Liver (tissue), 9 donors: ENCODE results near the gene ANKMY1. TPM values are rescaled to one million over a fixed set of nuclear protein-coding genes. Genes with fewer than 3 reads are reported as not detected.

Experiments used
- DNase-seq: peaks from one replicate; pipeline ENCODE4 v3.0.0-alpha.2; 2017; ENCODE audit warnings: low spot score
- H3K27ac ChIP-seq, 2 donors: one replicate each; pipeline ENCODE4 v1.7.0; 2013; ENCODE audit warnings: inconsistent platforms in 2 of 2, low read length in 2 of 2, control low read depth in 1 of 2, low read depth in 1 of 2, mild to moderate bottlenecking in 1 of 2
- H3K27me3 ChIP-seq, 4 donors: one replicate each; pipeline versions ENCODE4 v1.6.1 to v1.7.0; 2013; ENCODE audit warnings: low read length in 3 of 4, inconsistent platforms in 1 of 4, mild to moderate bottlenecking in 1 of 4, moderate library complexity in 1 of 4; ENCODE audit not compliant: control insufficient read depth in 4 of 4, insufficient read depth in 4 of 4
- H3K36me3 ChIP-seq, 4 donors: one replicate each; pipeline versions ENCODE4 v1.6.1 to v1.7.0; 2013; ENCODE audit warnings: low read length in 3 of 4, mild to moderate bottlenecking in 3 of 4, low read depth in 1 of 4, moderate library complexity in 1 of 4; ENCODE audit not compliant: control insufficient read depth in 4 of 4, insufficient read depth in 3 of 4
- H3K4me1 ChIP-seq, 4 donors: one replicate each; pipeline versions ENCODE4 v1.6.1 to v1.7.0; 2013; ENCODE audit warnings: low read length in 3 of 4, mild to moderate bottlenecking in 3 of 4, moderate library complexity in 1 of 4; ENCODE audit not compliant: control insufficient read depth in 4 of 4, insufficient read depth in 4 of 4
- H3K4me3 ChIP-seq, 3 donors: one replicate each; pipeline versions ENCODE4 v1.6.1 to v1.7.0; 2013; ENCODE audit warnings: low read length in 3 of 3, control low read depth in 1 of 3, low read depth in 1 of 3, mild to moderate bottlenecking in 1 of 3
- H3K9ac ChIP-seq, 2 donors: one replicate each; pipeline ENCODE4 v1.7.0; 2013; ENCODE audit warnings: low read length in 2 of 2, mild to moderate bottlenecking in 2 of 2, moderate library complexity in 2 of 2, control low read depth in 1 of 2, low read depth in 1 of 2
- H3K9me3 ChIP-seq, 4 donors: one replicate each; pipeline versions ENCODE4 v1.6.1 to v1.7.0; 2013; ENCODE audit warnings: low read length in 3 of 4; ENCODE audit not compliant: control insufficient read depth in 4 of 4
- ATF3 ChIP-seq: IDR thresholded peaks from 2 replicates; pipeline ENCODE4 v1.6.1; 2016; ENCODE audit warnings: antibody characterized with exemption
- CTCF ChIP-seq: fragments of 150-350 bp; IDR thresholded peaks from 2 replicates; pipeline ENCODE4 v1.5.1; 2017; ENCODE audit warnings: improper control_type of control experiment, low read depth, low read length; ENCODE audit not compliant: missing input control
- EGR1 ChIP-seq, 2 donors: IDR thresholded peaks; 2 replicates each; pipeline ENCODE4 v1.6.1; 2016 to 2018; ENCODE audit warnings: antibody characterized with exemption in 2 of 2, low read depth in 2 of 2
- FOXA1 ChIP-seq: IDR thresholded peaks from 2 replicates; pipeline ENCODE4 v1.6.1; 2016; ENCODE audit warnings: antibody characterized with exemption
- FOXA2 ChIP-seq: IDR thresholded peaks from 2 replicates; pipeline ENCODE4 v1.6.1; 2016; ENCODE audit warnings: antibody characterized with exemption
- GABPA ChIP-seq, 2 donors: IDR thresholded peaks in 1 of 2; conservative IDR thresholded peaks in 1 of 2; 2 replicates each; pipeline ENCODE4 v1.6.1; 2016; ENCODE audit warnings: antibody characterized with exemption in 2 of 2, mild to moderate bottlenecking in 1 of 2, moderate library complexity in 1 of 2
- HNF4A ChIP-seq, 2 donors: conservative IDR thresholded peaks; 2 replicates each; pipeline ENCODE4 v1.6.1; 2016; ENCODE audit warnings: antibody characterized with exemption in 2 of 2, mild to moderate bottlenecking in 2 of 2
- HNF4G ChIP-seq: IDR thresholded peaks from 2 replicates; pipeline ENCODE4 v1.6.1; 2016; ENCODE audit warnings: antibody characterized with exemption
- MAX ChIP-seq: IDR thresholded peaks from 2 replicates; pipeline ENCODE4 v1.6.1; 2016; ENCODE audit warnings: antibody characterized with exemption
- NR2F2 ChIP-seq: IDR thresholded peaks from 2 replicates; pipeline ENCODE4 v1.6.1; 2016; ENCODE audit warnings: antibody characterized with exemption
- REST ChIP-seq: IDR thresholded peaks from 2 replicates; pipeline ENCODE4 v1.6.1; 2016; ENCODE audit warnings: antibody characterized with exemption, mild to moderate bottlenecking
- RXRA ChIP-seq, 2 donors: IDR thresholded peaks; 2 replicates each; pipeline ENCODE4 v1.6.1; 2017 to 2018; ENCODE audit warnings: antibody characterized with exemption in 2 of 2, mild to moderate bottlenecking in 1 of 2
- SP1 ChIP-seq: IDR thresholded peaks from 2 replicates; pipeline ENCODE4 v1.6.1; 2018; ENCODE audit warnings: antibody characterized with exemption, mild to moderate bottlenecking
- TAF1 ChIP-seq: conservative IDR thresholded peaks from 2 replicates; pipeline ENCODE4 v1.6.1; 2016; ENCODE audit warnings: antibody characterized with exemption, mild to moderate bottlenecking
- YY1 ChIP-seq: IDR thresholded peaks from 2 replicates; pipeline ENCODE4 v1.6.1; 2016; ENCODE audit warnings: antibody characterized with exemption, mild to moderate bottlenecking
- WGBS: extraction: QIAGEN DNeasy Blood & Tissue Kit; methylation state at CpG from one replicate; pipeline ENCODE4 v1.1.7; 2013; 5-methylcytosine and 5-hydroxymethylcytosine counted together
- polyA plus RNA-seq, 2 donors: library from polyadenylated mRNA; stranded (reverse) in 1 of 2; unstranded in 1 of 2; fragments of 200-250 nt in 1 of 2; fragments of >200 nt in 1 of 2; fragmentation: Nextera tagmentation in 1 of 2; extraction: Ambion mirVana in 1 of 2; gene quantifications; one replicate each; pipeline versions ENCODE4 v1.2.1 to v1.2.3, GENCODE V29; 2013 to 2015
- total RNA-seq, 2 donors: library from RNA; depleted of rRNA; stranded (reverse); fragments of >200 nt; gene quantifications; one replicate each; pipeline ENCODE4 v1.2.3, GENCODE V29; 2014
- donor health status: healthy.
- donor health status: healthy.
- donor health status: healthy.
- donor health status: healthy.
- donor health status: healthy.

The ANKMY1 gene
- total and polyA plus RNA-seq, 4 donors = 2.5 to 12.8 (median 4.2) TPM

GRCh38 chr2:240463274-240463865 is 94.4 kb downstream of the ANKMY1 start:
- Histone ChIP-seq H3K9me3 (no peaks in the 10 kb centered on the region), H3K36me3 (peaks cover 0 to 8% (median 4%) of the 10 kb centered on the region in 4 donors), H3K27ac (no peak overlapping the region), H3K9ac (no peak overlapping the region), H3K4me3 (no peak overlapping the region), H3K4me1 (peaks cover 0 to 10% (median 3%) of the 10 kb centered on the region in 4 donors), H3K27me3 (no peaks in the 10 kb centered on the region)
- WGBS = 91% methylated on average over 22 of the region's 22 CpGs
- no peak for DNase-seq
- TF ChIP-seq FOXA2 (no peak), SP1 (no peak), HNF4A (conservative IDR thresholded peaks at IDR 0.05) (no peak), MAX (no peak), YY1 (no peak), NR2F2 (no peak), REST (no peak), RXRA (IDR thresholded peaks at IDR 0.05) (no peak), GABPA (IDR thresholded peaks at IDR 0.05 in 1 of 2, conservative IDR thresholded peaks at IDR 0.05 in 1 of 2) (no peak), ATF3 (no peak), CTCF (no peak), TAF1 (no peak), FOXA1 (no peak), EGR1 (IDR thresholded peaks at IDR 0.05; ENCODE audit: low read depth in 2 of 2) (no peak), HNF4G (no peak)

- DNase-seq = no peak
These were observed 95.0 kb downstream of the ANKMY1 start for GRCh38 chr2:240462707-240463273.

More at GRCh38 chr2:240462707-240463273, 95.0 kb downstream of the ANKMY1 start:
- TF ChIP-seq SP1 (no peak), YY1 (no peak), EGR1 (IDR thresholded peaks at IDR 0.05; ENCODE audit: low read depth in 2 of 2) (no peak), ATF3 (no peak), TAF1 (no peak), CTCF (no peak), MAX (no peak), REST (no peak), GABPA (IDR thresholded peaks at IDR 0.05 in 1 of 2, conservative IDR thresholded peaks at IDR 0.05 in 1 of 2) (no peak), FOXA2 (no peak)
- H3K4me3 ChIP-seq = no peak overlapping the region
- no peaks in the 10 kb centered on the region for H3K9me3 ChIP-seq
- peaks cover 0 to 14% (median 7%) of the 10 kb centered on the region in 4 donors for H3K4me1 ChIP-seq
- WGBS = 95% methylated on average over 16 of the region's 16 CpGs
- H3K27me3 ChIP-seq = no peaks in the 10 kb centered on the region
- no peak overlapping the region for H3K27ac ChIP-seq
- no peak overlapping the region for H3K9ac ChIP-seq
- H3K36me3 ChIP-seq = peaks cover 0 to 8% (median 4%) of the 10 kb centered on the region in 4 donors
